Endothelial cell of umbilical vein (primary cell): ENCODE measurements around the gene MKNK1. TPM values are rescaled to one million over a fixed set of nuclear protein-coding genes. Genes with fewer than 3 reads are reported as not detected.

Experiments
- BruUV-seq: library from RNA; stranded (reverse); fragments of 400-500 nt; replicated peaks from 2 replicates; lab custom pipeline; 2021; lab: Mats Ljungman, UMichigan
- CTCF ChIA-PET: fragments of 300-600, 350-600 bp; sonication (Branson Sonifier 250); formaldehyde crosslinking; loops from one replicate; lab custom pipeline; 2021; ENCODE audit warnings: antibody characterized with exemption, inconsistent platforms; lab: Charles Lee
- POLR2A ChIA-PET: fragments of 300-600, 350-600 bp; sonication (Branson Sonifier 250); formaldehyde crosslinking; loops from one replicate; lab custom pipeline; 2021; ENCODE audit warnings: antibody characterized with exemption, inconsistent platforms; lab: Charles Lee
- DNase-seq: peaks from one replicate; pipeline ENCODE4 v3.0.0-alpha.2; 2011; ENCODE audit warnings: low read depth, low spot score
- FAIRE-seq: peaks from 2 replicates; lab custom pipeline; 2011; peaks lifted over from hg19 to GRCh38; lab: Jason Lieb, UNC
- H2AFZ ChIP-seq: 2 replicates; pipeline ENCODE4 v1.6.0; 2012; ENCODE audit warnings: low read depth, low read length, control low read depth, inconsistent platforms
- H3K27ac ChIP-seq: 2 replicates; pipeline ENCODE4 v1.5.1; 2011; ENCODE audit warnings: low read depth, mild to moderate bottlenecking, control low read depth, low read length, moderate library complexity; ENCODE audit not compliant: insufficient read depth
- H3K27me3 ChIP-seq, 2 experiments: 2 replicates each; pipeline versions ENCODE4 v1.6.0 to v1.6.1; 2011; ENCODE audit warnings: low read length in 2 of 2, mixed read lengths in 1 of 2; ENCODE audit not compliant: control insufficient read depth in 2 of 2, insufficient read depth in 2 of 2
- H3K36me3 ChIP-seq, 2 experiments: 2 replicates in 1 of 2; 3 replicates in 1 of 2; pipeline ENCODE4 v1.5.1; 2011; ENCODE audit warnings: low read length in 2 of 2, mild to moderate bottlenecking in 1 of 2, moderate library complexity in 1 of 2; ENCODE audit not compliant: control insufficient read depth in 2 of 2, insufficient read depth in 2 of 2; ENCODE audit errors: extremely low read depth in 1 of 2
- H3K4me1 ChIP-seq: 3 replicates; pipeline ENCODE4 v1.5.1; 2011; ENCODE audit warnings: mild to moderate bottlenecking, low read length; ENCODE audit not compliant: control insufficient read depth, insufficient read depth; ENCODE audit errors: extremely low read depth
- H3K4me2 ChIP-seq: 2 replicates; pipeline ENCODE4 v1.6.1; 2011; ENCODE audit warnings: low read length, control low read depth, mixed read lengths; ENCODE audit not compliant: insufficient read depth
- H3K4me3 ChIP-seq, 3 experiments: fragments of 200-600 bp in 1 of 3; sonication (generic), shearing (Covaris generic) in 1 of 3; replicated peaks in 1 of 3; 2 replicates each; pipeline ENCODE4 v1.5.1; 2011 to 2016; ENCODE audit warnings: control low read depth in 3 of 3, low read length in 3 of 3, mild to moderate bottlenecking in 2 of 3, inconsistent platforms in 1 of 3, low read depth in 1 of 3, moderate library complexity in 1 of 3; ENCODE audit not compliant: insufficient read depth in 1 of 3
- H3K79me2 ChIP-seq: 2 replicates; pipeline ENCODE4 v1.6.0; 2012; ENCODE audit warnings: low read length, inconsistent platforms; ENCODE audit not compliant: control insufficient read depth, insufficient read depth
- H3K9ac ChIP-seq: replicated peaks from 2 replicates; pipeline ENCODE3; 2011; ENCODE audit warnings: low read length, control low read depth; ENCODE audit not compliant: insufficient read depth; ENCODE audit errors: extremely low read depth
- H3K9me1 ChIP-seq: replicated peaks from 3 replicates; pipeline ENCODE4 v1.6.0; 2011; ENCODE audit warnings: mild to moderate bottlenecking, low read length; ENCODE audit not compliant: control insufficient read depth, insufficient read depth; ENCODE audit errors: extremely low read depth
- H3K9me3 ChIP-seq: replicated peaks from 2 replicates; pipeline ENCODE4 v1.5.1; 2012; ENCODE audit warnings: low read length, inconsistent platforms; ENCODE audit not compliant: control insufficient read depth, insufficient read depth
- H4K20me1 ChIP-seq: replicated peaks from 2 replicates; pipeline ENCODE3; 2011; ENCODE audit warnings: mild to moderate bottlenecking, low read length; ENCODE audit not compliant: control insufficient read depth, insufficient read depth; ENCODE audit errors: extremely low read depth
- CTCF ChIP-seq, 2 donors: IDR thresholded peaks; 1 replicate in 1 of 2; 2 replicates in 1 of 2; pipeline ENCODE4 v1.5.1; 2011; ENCODE audit warnings: low read length in 2 of 2, mild to moderate bottlenecking in 2 of 2, moderate library complexity in 2 of 2, control low read depth in 1 of 2, inconsistent platforms in 1 of 2, low read depth in 1 of 2; ENCODE audit not compliant: insufficient read depth in 1 of 2; ENCODE audit errors: extremely low read depth in 1 of 2
- EZH2 ChIP-seq: IDR thresholded peaks from 2 replicates; pipeline ENCODE4 v1.6.1; 2012; ENCODE audit warnings: borderline replicate concordance, low read depth, mild to moderate bottlenecking, moderate library complexity, low read length, inconsistent platforms; ENCODE audit not compliant: severe bottlenecking
- FOS ChIP-seq: IDR thresholded peaks from 2 replicates; pipeline ENCODE4 v1.6.1; 2011; ENCODE audit warnings: mild to moderate bottlenecking, low read length, moderate library complexity, borderline replicate concordance; ENCODE audit not compliant: insufficient read depth
- GATA2 ChIP-seq: IDR thresholded peaks from 2 replicates; pipeline ENCODE4 v1.7.0; 2011; ENCODE audit warnings: low read depth, mild to moderate bottlenecking, moderate library complexity, mixed read lengths, low read length; ENCODE audit not compliant: insufficient read length, insufficient read depth
- JUN ChIP-seq: IDR thresholded peaks from 2 replicates; pipeline ENCODE4 v1.6.1; 2011; ENCODE audit warnings: borderline replicate concordance, low read depth; ENCODE audit not compliant: insufficient read length, insufficient read depth
- MAX ChIP-seq: IDR thresholded peaks from 2 replicates; pipeline ENCODE4 v1.6.1; 2011; ENCODE audit not compliant: insufficient read depth, insufficient read length
- MYC ChIP-seq: IDR thresholded peaks from one replicate; pipeline ENCODE4 v1.6.1; 2011; ENCODE audit warnings: mild to moderate bottlenecking, low read depth, low read length
- POLR2A ChIP-seq: IDR thresholded peaks from 2 replicates; pipeline ENCODE4 v1.6.1; 2012; ENCODE audit warnings: low read depth, mild to moderate bottlenecking, control low read depth, low read length
- POLR2AphosphoS5 ChIP-seq: IDR thresholded peaks from 2 replicates; pipeline ENCODE4 v1.6.1; 2012; ENCODE audit warnings: low read depth, mild to moderate bottlenecking, control low read depth, low read length, moderate library complexity; ENCODE audit not compliant: insufficient read depth
- dilution Hi-C: fragments of 300-500 bp; cut with MboI; formaldehyde crosslinking; loops from one replicate; pipeline ENCODE4 v1.15.0; 2019; ENCODE audit warnings: low sequenced_read_pairs; ENCODE audit not compliant: extremely low pct_ligation_motif_present
- intact Hi-C: fragments of 100-400 bp; cut with micrococcal nuclease; formaldehyde crosslinking; loops from one replicate; pipeline ENCODE4 v1.10.0; 2022
- polyA plus RNA-seq, 4 experiments: library from polyadenylated mRNA; depleted of rRNA in 3 of 4; stranded (reverse) in 3 of 4; unstranded in 1 of 4; fragments of >200 nt; gene quantifications; 2 replicates each; pipeline versions ENCODE4 v1.2.1 to v1.2.3, GENCODE V29; 2011 to 2012; ENCODE audit warnings: missing spikeins in 1 of 4
- total RNA-seq: library from RNA; stranded (reverse); gene quantifications from 2 replicates; pipeline ENCODE4 v1.2.3, GENCODE V29; 2021

Gene MKNK1
- total and polyA plus RNA-seq, 2 donors (not counting 3 experiments of a cell fraction or from before 2014, with no cell fraction given) = 32.9 to 42.6 TPM

GRCh38 chr1:46526013-46526690 lies 77.9 kb downstream of the MKNK1 start:
- dilution Hi-C loops = no loop called here
- ChIA-PET POLR2A (no interaction called here), CTCF (interaction anchor here (0.7 to 6.5 kb wide), 17 partner anchors 10 to 158 kb away, joined by 3 to 165 read pairs (median 4); no protein-coding TSS in a partner anchor)
- no peaks in the 10 kb centered on the region for H4K20me1 ChIP-seq
- no peaks in the 10 kb centered on the region for H3K9me3 ChIP-seq
- H3K4me1 ChIP-seq = no peaks in the 10 kb centered on the region
- no peak overlapping the region for H3K9ac ChIP-seq
- no peaks in the 10 kb centered on the region for H3K9me1 ChIP-seq
- no TSS peak for BruUV-seq
- FAIRE-seq (no peak), DNase-seq (no peak)
- intact Hi-C loops = no loop called here
- H3K4me3 ChIP-seq = no peak overlapping the region
- H2AFZ ChIP-seq = no peak overlapping the region
- no peak overlapping the region for H3K4me2 ChIP-seq
- H3K36me3 ChIP-seq = no peaks in the 10 kb centered on the region
- TF ChIP-seq EZH2 = peak; percentile 82
- no peak for TF ChIP-seq MYC
- no peaks in the 10 kb centered on the region for H3K79me2 ChIP-seq
- peaks cover 51 to 62% of the 10 kb centered on the region in 2 experiments for H3K27me3 ChIP-seq
- no peak overlapping the region for H3K27ac ChIP-seq

DNA sequence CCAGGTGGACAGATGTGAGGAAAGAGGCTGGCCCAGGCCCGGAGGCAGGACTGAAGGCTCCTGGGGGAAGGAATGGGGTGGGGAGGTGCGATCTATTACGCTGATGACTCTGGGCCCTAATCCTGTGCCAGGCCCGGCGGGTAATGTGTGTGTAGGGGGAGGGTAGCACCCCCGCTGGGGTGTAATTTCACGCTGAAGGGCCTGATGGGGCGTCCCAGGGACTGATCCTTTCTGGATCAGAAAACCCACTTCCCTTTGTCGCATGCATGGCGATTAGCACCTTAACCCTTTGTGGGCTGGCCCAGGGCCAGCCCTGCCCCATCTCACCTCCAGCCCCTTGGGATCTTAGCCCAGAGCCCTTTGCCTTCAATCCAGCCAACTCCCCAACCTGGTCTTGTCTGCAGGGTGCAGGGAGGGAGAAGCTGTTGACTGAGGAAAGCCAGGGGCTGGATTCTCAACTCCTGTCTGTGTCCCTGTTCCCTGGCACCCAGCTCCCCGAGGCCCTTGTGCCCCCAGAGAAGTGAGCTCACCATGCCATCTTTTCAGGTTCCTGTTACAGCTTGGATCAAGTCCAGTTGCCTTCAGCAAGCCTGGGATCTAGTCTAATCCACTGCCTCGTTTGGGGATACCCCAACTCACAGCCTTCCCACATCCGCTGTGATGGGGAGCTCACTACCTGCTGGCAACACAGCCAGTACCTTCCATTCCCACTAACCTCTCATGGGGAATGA lies 78.7 kb downstream of the MKNK1 start:
- dilution Hi-C loops = no loop called here
- no peak for FAIRE-seq
- intact Hi-C loops = no loop called here

More for the DNA sequence above, 78.7 kb downstream of the MKNK1 start:
- H3K9ac ChIP-seq = no peak overlapping the region
- DNase-seq = no peak
- no peaks in the 10 kb centered on the region for H3K9me3 ChIP-seq
- no peak overlapping the region for H3K4me3 ChIP-seq
- H3K36me3 ChIP-seq = no peaks in the 10 kb centered on the region
- H3K9me1 ChIP-seq = no peaks in the 10 kb centered on the region
- peaks cover 53 to 58% of the 10 kb centered on the region in 2 experiments for H3K27me3 ChIP-seq
- no peaks in the 10 kb centered on the region for H4K20me1 ChIP-seq
- CTCF ChIA-PET = interaction anchor here (0.7 to 6.5 kb wide), 10 partner anchors 9 to 157 kb away, joined by 3 to 165 read pairs (median 8); no protein-coding TSS in a partner anchor
- POLR2A ChIA-PET = no interaction called here
- TF ChIP-seq POLR2AphosphoS5 = no peak
- no peak for TF ChIP-seq MAX
- TF ChIP-seq CTCF (IDR thresholded peaks at IDR 0.05; ENCODE audit: extremely low read depth in 1 of 2, insufficient read depth in 1 of 2, low read depth in 1 of 2, low read length in 2 of 2) = no peak
- TF ChIP-seq POLR2A = no peak
- TF ChIP-seq JUN = no peak
- no peak for TF ChIP-seq EZH2
- no peak for TF ChIP-seq FOS
- TF ChIP-seq GATA2 = no peak
- no peak for TF ChIP-seq MYC
- no peak overlapping the region for H3K27ac ChIP-seq
- no peak overlapping the region for H2AFZ ChIP-seq
- no peaks in the 10 kb centered on the region for H3K4me1 ChIP-seq
- no peaks in the 10 kb centered on the region for H3K79me2 ChIP-seq
- H3K4me2 ChIP-seq = no peak overlapping the region
- BruUV-seq = no TSS peak
